HG03139 (cell line): ENCODE data around the gene B3GAT2.

Experiments
- ATAC-seq: cut with Tn5 transposase; IDR thresholded peaks from one replicate; pipeline ENCODE4 v1.9.1; 2021; ENCODE audit not compliant: unreplicated experiment

B3GAT2 gene

DNA sequence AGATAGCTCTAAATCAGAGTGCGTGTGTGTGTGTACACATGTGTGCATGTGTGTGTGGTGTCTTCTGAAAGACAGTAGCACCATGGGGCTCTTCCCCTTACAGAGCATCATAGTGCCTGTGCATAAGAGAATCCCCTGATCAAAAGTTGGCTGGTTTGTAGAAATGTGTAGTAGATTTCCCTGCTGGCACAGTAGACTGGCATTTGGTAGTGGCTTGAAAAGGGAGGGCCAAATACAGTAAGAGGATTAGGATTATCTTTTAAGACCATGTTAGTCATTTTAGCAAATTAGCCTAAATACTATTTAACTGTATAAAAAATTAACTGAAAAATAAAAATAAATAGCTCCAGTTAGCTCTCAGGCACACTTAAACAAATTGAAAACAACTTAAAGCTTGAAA, 112.6 kb downstream of the B3GAT2 start:
- ATAC-seq, result no peak

DNA sequence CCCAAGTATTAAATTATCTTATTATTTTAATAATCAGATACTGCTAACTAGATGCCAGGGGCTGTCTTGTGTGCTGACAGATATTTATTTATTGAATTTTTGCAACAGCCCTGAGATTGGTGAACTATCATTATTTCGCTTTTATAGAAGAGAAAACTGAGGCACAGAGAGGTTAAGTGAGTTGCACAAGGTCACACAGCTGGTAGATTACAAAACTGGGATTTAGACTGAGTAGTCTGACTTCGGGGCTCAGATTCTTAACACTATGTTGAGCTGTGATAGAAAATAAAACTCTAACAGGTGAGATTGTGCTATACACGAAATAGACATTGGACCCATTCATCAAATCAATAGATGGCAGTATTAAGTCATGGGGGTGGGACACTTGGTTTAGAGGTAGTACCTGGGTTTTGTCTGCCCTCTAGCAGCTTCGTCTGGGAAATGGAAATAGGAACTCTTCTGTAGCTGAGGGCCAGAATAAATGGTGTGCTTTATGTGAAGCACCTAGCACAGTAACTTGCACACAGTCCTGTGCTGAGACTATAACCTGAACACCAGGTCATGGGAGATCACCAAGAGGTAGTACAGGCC, 113.4 kb downstream of the B3GAT2 start:
- ATAC-seq, result no peak

DNA sequence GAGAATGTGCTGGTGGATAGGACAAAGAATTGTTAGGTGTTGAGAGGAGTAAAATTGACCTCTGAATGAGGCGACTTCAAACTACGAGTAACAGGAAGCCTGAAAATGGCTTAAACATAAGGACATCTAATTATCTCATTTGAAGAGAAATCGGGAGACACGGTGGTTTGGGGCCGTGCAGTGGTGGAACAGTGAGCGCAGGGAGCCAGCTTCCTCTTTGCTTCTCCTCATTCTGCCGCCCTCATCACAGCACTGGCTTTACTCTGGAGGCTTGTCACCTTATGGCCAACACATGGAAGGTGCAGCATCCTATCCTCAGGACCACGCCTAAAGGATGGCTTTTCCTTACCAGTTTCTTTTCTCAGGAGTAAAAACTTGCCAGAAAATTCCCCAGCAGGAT, 114.3 kb downstream of the B3GAT2 start:
- no peak for ATAC-seq

DNA sequence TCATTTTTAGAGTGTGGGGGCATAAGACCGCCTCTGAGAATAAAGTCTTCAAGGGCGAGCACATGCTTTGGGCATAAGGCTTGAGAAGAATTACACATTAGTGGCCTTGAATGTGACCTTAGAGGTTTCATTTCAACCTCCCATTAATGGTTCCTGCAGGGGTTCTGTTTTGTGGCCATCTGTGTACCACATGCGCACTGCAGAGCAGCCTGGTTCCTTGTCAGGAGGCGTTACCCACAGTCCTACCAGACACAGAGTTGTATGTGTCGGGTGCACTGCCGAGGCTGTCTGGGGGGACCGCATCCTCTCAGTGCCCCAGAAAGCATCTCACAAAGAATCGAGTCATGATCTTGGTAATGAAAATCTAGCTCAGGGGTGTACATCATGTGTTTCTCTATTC, 115.7 kb downstream of the B3GAT2 start:
- no peak for ATAC-seq

DNA sequence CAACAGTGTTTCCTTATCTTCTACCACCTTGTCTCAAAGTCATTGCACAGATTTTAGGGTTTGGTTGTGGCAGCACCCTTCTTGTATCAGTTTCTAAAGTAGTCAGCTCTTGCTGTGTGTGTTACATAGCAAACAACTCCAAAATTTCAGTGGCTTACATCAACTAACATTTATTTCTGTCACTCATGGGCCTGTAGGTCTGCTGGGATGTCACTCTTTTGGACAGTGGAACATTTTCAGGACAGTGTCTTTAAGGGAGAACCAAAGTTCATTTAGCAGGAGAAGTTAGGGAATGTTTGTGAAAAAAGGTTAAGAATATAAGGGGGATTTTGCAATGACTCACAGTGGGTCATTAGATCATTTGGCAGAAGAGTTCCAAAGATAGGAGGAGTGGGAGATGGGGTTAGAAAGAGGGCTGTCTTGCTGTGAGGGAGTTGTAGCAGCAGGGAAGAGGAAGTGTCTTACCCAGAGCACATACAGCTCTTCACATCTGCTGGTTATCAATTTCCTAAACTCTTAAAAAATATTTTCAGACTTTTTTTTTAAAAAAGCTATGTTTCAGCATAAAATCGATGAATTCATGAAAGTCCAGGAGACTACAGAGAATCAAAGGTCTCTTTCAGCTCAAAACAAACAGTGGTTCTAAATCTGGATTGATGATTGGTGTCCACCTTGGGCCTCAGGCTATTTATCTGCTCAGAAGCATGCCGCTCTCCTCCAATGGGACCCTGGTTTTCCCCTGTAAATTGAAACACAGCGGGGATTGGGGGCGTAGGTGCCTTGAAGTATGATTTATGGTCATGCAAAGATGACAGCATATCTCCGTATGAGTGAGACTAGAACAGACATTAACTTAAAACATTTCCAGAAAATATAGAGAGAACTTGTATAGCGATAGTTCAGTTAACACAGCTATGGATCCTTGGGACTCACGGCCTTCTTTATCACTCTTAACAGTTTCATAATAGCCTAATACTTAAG, 117.3 kb downstream of the B3GAT2 start:
- ATAC-seq, result no peak

DNA sequence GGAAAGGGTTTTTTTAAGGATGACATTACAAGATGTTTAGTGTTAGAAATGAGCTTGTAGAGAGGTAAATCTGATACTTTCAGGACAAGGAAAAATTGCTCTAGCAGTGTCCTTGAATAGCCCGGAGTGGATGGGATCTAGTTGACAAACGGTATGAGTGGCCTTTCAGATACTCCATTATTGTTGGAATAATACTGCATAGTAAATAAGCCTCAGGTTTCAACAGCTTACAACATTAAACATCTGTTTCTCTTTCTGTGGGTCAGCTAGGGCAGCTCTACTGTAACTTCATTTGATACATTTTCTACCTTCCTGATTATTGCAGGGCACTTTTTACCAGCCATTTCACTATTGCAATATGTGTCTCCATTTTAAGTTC, 118.0 kb downstream of the B3GAT2 start:
- ATAC-seq, result no peak

DNA sequence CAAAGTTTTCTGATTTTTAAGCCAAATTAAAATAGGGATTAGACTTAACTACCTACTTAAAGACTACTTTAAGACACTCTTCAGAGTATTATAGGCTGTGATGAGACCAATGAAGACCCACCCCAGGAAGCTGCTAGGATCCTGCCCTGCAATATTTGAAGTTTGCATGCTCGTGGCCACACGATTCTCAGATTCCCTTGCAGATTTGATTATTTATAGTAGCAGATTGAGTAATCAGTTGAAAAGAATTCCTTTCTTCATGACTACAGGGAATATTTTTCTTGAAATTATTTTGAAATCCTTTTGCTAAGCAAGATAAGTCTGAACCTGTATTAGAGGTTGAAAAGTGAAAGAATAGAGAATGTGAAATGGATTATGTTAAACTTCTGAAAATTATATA, 122.3 kb downstream of the B3GAT2 start:
- no peak for ATAC-seq

DNA sequence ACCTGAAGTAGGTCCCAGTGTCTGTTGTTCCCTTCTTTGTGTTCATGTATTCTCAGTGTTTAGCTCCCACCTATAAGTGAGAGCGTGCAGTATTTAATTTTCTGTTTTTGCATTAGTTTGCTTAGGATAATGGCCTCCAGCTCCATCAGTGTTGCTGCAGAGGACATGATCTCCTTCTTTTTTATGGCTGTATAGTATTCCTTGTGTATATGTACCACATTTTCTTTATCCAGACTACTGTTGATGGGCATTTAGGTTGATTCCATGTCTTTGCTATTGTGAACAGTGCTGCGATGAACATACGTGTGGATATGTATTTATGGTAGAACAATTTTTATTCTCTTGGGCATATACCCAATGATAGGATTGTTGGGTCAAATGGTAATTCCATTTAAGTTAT, 125.4 kb downstream of the B3GAT2 start:
- ATAC-seq, result no peak

DNA sequence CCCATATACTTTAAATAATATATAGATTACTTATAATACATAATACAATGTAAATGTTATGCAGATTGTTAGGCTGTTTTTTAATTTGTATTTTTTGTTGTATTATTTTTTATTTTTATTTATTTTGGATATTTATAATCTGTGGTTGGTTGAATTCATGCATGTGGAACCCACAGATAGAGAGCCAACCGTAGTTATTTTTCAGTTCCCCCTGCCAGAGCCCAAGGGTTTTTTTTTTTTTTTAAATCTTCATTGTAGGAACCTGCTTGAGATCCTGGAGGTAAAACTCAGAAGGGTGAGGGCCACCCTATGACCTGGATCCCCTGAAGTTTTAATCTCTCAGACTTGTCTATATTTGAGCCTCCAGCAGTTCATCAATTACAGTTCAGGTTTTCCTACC, 133.2 kb downstream of the B3GAT2 start:
- no peak for ATAC-seq

DNA sequence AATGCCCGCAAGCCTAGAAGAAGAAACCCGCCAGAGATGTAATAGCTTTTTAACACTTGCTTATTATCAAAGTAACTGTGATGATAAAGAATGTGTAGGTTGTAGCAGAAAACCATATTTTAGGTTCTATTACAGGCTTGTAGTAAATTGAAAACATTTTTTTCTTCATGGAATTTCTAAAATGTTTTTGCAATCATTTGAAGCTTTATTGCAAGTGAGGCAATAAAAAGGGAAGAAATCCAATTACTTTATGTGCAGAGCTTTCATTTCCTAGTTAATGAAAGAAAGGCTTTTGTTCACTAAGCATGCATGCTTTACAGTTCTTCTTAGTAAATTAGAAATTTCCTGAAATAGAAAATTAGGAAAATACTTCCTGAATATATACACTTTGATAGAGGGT, 135.1 kb downstream of the B3GAT2 start:
- no peak for ATAC-seq

DNA sequence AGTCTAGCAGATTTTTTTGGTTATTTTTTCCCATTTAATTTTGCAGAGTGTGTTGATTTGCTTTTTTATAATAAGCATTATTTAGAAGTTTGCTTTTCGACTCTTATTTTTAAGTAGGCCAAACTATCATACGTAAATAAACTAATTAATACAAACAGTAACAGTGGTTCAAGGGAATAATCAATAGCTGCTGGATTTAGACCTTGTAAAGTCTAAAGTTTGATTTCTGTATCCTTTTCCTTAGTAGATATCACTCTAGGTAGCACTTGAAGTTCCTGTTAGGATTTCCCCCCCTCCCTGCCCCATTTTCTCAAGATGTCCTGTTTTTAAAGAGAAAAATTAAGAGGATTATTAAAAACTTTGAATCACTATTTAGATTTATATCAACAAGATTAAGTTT, 136.1 kb downstream of the B3GAT2 start:
- ATAC-seq, result no peak

DNA sequence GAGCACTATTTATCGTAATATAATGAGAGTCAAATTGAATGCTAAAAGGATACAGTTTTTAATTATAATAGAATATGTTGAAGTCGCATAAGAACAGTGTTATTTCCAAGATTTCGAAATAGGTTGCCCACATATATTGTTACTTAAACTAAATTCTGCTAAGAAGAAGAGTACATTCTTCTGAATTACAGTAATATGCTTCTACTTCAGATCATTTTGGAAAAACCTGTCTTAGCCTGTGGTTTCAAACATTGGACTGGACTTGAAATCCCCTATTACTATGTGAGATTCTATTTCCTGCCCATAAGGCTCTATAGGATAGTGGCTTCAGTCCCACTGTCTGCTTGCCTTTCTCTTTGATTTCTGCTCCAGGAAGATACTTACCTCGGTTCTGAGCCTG, 137.2 kb downstream of the B3GAT2 start:
- ATAC-seq, result no peak

DNA sequence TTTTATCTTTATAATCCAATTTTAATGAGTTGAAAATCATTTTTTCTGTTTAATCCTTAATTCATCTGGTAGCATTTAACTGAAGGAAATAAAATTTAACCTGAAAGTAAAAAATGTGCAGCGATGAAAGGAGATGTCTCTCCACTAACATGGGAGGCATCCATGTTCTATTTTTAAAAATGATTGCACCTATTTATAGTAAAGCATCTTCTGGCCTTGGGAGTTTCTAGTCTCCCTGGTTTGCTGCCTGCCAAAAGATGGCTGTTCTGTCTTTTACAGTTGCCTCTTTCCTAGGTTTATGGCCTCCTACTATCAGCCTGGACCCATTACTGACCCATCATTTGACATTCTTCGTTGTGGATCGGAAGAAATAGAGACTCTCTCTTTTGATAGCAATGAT, 143.0 kb downstream of the B3GAT2 start:
- no peak for ATAC-seq

DNA sequence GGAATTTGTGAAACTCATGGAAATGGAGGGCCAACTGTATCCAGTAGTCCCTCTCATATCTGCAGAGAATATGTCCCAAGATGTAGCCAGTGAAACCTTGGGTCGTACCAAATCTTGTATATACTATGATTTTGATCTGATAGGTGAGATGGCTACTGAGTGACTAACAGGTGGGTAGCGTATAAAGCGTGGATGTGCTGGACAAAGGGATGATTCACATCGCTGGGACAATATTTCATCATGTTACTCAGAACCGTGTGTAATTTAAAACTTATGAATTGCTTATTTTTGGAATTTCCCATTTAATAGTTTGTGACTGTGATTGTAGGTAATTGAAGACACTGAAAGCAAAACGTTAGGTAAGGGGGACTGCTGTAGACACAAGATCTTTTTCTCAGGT, 145.1 kb downstream of the B3GAT2 start:
- ATAC-seq, result no peak
